ENCODE results near the gene CARHSP1.
"Not testable (repeated sequence)": the region's sequence is repeated elsewhere in the genome, so short reads cannot be mapped to it uniquely, and the experiment has no call there.

The CARHSP1 gene

DNA sequence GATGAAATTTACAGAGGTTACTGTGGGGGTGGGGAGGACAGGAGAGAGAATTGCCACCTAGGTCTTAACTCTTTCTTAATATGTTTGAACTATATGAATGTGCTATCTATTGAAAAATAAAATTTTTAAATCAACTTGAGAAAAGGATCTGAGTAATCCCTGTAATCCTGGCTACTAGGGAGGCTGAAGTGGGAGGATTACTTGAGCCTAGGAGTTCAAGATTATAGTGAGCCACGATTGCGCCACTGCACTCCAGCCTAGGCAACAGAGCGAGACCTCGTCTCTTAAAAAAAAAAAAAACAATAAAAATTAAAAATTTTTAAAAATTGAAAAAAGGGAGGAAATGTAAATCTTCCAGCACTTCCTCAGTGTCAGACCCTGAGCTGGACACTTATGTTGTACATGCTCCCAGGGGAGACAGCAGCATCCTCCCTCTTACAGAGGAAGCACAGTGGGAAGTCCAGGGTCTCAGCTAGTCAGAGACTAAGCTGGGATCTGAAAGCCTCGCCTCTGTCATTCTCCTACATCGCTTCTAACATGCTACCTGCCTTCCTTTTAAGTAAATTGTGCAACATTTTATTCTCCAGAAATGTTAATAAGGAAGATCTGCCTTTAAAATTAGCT is 49.3 kb downstream of the CARHSP1 start:
- DNase-seq: no peak

DNA sequence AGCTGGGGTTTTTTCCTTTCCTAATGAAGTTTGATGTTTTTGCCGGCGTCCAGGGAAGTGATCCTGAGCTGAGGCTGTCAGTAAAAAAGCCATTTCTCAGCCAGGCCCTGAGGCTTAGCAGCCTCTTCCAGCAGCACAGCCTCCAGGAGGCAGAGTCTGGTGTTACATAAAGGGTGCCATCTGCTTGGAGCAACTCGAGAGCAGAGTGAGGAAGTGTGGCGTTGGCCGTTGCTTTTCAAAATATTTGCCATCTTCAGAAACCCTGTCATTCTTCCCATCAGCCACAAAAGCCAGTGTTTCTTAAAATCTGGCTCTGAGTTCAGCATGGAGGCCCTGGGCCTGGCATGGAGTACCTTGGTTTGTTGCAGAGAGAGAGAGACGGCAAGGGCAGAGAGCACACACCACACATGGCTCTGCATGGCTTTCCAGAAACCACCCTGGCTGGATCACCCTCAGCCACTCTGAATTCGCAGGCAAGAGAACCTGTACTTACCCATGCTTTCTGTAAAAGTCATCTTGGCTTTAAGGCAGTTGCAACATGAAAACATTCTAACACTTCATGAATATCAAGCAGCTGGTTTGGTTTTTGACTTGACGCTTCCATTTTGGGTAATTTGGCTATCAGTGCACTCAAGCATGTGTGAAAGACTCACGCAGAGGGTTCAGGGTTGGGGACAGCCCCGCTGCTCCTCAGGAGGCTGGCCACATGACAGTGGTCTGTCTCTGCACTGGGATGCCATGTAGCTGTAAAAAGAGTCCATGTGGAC is 50.1 kb downstream of the CARHSP1 start:
- no peak for DNase-seq

DNA sequence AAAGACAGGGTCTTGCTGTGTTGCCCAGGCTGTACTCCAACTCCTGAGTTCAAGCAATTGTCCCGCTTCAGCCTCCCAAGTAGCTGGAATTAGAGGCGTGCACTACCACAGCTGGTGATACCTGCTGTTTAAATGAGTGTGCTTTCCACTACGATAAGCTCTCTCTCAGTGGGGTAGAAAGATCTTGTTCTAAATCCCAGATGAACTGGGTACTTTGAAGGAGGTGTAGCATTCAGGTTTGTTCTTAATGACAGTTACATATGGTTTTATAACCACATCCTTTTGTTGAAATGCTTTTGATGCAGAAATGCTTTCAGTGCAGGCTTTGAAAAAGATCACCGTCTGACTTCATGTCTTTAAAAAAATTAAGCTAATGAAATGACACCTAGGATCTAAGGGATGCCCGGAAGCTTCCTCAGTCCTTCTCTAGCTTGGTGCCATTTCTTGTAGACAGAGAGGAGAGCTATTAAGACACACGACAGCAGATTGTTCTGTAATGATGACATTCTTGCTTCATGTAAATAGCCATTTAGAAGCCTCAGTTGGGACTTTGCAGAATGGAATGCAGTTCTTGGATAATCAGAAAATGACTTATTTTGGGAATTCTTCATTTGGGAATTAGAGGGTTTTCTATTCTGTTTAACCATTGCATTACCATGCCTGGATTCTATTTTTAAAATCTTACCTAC is 51.7 kb downstream of the CARHSP1 start:
- peak; percentile 17 for DNase-seq

DNA sequence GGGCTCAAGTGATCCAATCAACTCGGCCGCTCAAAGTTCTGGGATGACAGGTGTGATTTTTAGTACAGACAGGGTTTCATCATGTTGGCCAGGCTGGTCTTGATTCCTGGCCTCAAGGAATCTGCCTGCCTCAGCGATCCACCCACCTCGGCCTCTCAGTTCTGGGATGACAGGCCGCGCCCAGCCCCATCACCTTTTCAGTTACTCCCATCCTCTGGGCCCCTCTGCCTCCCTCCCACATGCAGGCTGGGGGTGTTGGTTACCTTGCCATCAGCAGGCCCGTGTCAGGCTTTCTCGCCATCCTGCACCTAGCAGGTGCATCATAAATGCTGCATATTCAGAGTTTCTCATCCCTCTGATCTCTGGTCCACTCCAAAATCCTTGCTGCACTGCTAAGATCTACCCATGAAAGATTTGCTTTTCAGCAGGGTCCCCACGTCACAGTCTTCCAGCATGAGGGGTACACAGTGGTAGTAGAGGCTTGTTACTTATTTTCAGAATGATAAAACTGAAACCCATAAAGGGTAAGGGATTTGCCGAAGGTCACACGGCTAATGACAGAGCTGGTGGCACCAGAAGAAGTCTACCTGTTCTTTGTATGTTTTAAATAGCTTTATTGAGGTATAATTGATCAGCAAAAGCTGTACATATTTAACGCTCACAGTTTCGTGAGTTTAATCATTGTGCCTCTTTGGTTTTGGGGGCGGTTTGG is 54.6 kb downstream of the CARHSP1 start:
- DNase-seq: no peak

DNA sequence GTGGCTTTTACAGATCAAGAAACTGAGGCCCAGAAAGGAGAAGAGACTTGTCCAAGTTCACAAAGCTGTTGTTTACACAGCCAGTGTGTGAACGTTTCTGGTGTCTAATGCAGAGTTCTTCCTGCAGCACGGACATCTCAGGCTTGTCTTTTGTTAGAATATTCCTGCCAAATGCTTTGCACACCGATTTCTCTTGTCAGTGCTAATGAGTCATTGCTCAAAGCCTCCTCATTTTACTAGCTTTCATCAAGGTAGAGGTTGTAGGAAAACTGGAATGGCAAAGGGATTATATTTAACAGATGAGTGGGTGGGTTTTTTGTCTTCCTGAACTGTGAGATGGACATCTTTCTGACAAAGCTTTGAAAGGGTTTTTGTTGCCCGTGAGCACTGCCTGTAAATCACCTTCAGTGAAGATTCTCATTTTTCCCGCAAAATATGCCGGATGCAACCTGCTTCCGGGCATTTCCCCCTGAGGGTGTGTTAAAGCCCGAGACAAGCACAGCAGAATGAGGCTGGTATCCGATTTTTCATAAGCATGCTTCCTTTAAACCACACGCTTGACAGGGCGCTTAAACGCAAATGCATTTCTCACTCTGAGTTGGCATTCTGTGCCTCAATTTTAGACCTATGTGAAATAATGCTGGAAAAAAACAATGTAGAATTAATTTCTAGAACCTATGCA is 56.5 kb downstream of the CARHSP1 start:
- no peak for DNase-seq

DNA sequence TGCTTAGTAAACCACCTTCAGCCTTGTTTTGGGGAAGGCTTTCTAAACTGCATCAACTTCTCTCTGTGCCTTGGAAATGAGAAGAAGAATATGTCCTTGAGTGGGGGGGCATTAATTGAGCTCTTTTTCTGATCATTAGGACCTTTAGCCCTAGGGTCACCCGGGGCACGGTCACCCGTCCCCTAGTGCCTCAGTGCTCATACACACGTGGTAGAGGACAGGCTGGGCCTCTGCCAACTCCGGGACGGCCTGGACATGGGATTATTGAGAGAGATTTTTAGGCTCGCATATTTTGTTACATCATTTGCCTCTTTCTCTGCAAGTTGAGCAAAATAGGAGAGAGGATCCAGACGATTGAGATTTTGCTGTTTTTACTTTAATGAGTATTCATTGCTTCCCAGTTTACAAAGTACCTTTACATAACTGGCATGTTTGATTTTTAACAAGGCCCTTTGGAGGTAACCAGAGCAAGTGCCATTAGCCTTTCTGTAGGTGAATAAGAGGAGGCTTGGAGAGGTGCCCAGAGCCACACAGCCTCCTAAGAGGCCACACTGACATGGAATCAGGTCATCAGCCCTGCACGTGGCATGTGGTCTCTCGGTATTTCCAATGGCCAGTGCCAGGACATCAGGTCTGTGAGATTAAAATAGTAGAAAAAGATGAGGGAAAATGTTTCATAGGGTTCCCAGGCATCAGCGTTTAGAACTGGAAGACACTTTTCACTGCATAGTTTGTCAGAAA is 60.0 kb downstream of the CARHSP1 start:
- no peak for DNase-seq

DNA sequence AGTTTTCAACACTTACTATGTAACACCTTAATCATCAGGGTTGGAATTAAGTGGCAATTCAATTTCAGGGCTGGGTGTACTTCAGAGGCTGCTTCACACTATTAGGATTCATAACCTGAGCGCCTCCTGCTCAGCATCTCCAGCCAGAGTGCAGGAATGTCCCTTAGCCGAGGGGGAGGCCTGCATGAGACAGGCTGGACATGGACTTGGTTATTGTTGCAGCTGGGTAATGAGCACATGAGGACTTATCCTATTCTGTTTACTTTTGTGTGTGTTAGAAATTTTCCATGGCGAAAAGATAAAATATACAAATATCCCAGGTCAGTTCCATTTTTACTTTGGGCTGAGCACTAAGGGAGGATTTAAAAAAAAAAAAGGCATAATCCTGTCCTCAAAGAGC is 60.8 kb downstream of the CARHSP1 start:
- DNase-seq: no peak

DNA sequence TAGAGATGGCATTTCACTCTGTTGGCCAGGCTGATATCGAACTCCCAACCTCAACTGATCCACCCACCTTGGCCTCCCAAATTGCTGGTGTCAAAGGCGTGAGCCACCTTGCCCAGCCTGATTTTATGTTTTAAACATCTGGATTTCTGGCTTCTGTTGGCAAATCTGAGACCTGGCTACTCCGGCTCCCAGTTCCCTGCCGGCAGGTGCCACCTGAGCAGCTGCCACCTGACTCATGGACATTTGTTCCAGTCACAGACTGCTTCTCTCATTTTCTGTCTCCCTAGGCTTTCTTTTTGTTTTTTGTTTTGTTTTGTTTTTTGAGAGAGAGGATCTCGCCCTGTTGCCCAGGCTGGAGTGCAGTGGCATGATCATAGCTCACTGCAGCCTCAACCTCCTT is 61.6 kb downstream of the CARHSP1 start:
- no peak for DNase-seq

DNA sequence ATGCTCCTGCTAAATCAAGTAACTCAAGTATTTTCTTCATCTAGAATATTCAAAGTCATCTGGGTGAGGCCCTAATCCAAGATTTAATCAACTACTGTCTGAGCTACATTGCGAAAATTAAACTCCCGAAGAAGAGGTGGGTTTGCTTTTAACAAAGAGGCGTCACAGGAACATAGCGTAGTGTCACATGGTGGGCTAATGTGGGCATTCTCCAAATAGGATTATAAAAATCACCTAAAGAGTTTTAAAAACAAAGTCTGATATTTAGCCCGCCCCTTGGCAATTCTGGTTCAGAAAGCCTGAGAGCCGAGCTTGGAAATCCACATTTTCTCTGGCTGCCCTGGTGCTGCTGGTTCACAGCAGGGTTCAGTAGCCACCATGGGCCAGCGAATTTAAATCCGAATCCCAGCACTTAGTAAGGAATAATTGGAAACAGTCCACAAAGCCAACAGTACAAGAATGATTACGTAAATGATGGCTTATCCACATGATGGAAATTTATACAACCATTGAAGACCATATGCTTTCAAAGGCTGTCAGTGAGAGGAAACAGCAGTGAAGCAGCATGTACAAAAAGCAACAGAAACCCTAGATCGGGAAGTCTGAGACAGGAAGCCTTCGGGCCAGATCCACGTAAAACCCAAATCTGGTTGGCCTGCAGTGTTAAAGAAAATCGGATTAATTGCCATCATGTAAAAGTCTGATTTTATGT is 62.4 kb downstream of the CARHSP1 start:
- DNase-seq: no peak

DNA sequence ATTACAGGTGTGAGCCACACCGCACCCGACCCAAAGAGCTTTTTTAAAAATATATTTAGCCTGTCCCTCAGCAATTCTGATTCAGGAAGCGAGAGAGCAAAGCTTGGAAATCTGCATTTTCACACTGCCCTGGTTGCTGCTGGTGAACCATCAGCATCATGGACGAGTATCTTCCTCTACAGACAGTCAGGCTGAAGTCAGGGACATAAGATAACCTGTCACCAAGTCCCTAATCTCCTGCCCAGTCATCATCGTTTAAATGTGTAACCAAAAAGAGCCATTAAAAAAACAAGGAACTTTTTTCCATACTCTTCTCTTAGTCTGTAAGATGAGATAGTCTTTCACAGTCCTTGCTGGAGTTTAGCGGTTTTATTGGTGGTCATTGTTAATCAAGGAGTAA is 64.5 kb downstream of the CARHSP1 start:
- DNase-seq: no peak

DNA sequence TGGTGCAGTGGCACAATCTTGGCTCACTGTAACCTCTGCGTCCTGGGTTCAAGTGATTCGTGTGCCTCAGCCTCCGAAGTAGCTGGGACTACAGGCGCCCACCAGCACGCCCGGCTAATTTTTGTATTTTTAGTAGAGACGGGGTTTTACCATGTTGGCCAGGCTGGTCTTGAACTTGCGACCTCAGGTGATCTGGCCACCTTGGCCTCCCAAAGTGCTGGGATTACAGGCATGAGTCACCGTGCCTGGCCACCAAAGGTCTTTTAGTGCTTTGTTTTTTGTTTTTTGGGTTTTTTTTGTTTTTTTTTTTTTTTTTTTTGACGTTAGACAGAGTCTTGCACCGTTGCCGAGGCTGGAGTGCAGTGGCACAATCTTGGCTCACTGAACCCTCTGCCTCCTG is 65.1 kb downstream of the CARHSP1 start:
- DNase-seq: not testable (repeated sequence)

Data from CD4-positive, alpha-beta T cell treated with Interleukin-12 subunit alpha and Interleukin-12 subunit beta, for 1 hour (primary cell).